GM21423 (cell line): ENCODE measurements around the gene MYT1.

Source experiments
- ATAC-seq: cut with Tn5 transposase; IDR thresholded peaks from one replicate; pipeline ENCODE4 v1.9.1; 2021; ENCODE audit warnings: mild to moderate bottlenecking, moderate library complexity; ENCODE audit not compliant: unreplicated experiment

The MYT1 gene

DNA sequence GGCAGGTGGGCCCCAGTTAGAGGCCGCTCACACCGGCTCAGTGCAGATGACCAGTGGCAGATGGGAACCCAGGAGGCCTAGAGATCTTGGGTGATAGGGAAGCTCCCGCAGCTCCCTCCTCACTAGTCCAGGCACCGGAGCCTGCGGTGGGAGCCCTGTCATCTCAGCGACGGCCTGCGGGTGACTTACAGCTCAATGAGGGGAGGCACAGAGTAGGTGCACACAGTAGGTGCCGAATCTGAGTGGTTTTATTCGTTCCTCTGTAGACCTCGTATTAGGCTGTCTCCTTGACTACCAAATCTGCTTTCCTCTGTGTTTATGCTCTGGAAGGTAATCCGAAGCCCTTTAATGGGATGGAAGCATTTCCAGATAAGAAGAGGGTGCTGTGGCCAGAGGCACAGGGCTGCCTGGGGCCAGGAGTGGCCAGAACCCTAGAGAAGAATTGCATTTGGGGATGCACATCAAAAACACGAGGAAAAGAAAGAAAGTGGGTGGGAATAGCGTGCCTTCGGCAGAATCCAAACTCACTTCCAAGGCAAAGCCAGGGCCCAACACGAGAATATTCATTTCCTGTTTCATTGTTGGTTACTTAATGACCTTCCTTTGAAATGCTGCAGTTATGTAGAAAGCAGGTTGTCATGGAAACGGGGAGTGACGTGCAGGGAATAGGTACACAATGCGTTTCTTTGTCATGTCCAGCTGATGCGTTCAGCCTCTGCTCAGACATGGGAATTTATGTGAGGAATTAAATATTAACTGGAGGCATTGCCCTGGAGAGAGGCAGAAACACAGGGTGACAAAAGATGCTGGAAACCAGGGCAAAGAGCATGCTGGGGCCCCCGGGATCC, 24.7 kb downstream of the MYT1 start:
- ATAC-seq, result no peak

DNA sequence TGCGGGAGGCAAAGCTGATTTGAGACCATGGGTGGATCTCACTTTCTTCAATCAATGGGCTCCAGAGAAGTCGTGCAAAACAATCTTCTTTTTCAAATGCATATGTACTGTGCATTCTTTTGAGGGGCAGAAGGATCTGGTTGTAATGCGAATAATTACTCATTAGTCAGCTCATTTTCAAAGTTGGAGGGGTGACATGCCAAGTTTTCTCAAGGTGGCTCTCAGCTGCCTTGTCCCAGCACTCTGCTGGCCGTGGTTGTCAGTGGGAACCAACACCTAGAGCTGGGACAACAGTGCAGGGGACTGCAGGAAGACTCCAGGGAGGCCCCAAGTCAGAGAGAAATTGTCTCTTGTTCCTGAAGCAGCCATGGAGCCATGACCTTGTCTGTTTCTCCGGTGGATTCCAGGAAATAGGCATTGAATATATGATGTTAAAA, 25.3 kb downstream of the MYT1 start:
- ATAC-seq, result no peak

DNA sequence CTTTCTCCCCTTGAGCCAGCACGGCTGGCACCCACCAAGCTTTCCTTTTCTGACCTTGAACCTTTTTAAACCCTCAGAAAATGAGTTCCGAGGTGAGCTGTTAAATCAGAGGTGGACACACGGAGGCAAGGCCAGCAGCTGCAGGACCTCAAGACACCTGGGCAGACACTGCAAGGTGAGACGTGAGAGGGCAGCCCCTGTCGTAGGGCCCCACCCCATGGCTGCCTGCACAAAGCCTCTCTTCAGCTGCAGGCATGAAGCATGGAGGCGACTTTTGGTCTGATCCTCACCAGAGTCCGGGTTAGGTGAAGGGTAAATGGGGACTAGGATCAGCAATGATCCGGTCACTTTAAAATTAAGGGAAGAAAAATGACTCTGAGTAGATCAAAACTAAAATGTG, 25.7 kb downstream of the MYT1 start:
- ATAC-seq, result no peak

DNA sequence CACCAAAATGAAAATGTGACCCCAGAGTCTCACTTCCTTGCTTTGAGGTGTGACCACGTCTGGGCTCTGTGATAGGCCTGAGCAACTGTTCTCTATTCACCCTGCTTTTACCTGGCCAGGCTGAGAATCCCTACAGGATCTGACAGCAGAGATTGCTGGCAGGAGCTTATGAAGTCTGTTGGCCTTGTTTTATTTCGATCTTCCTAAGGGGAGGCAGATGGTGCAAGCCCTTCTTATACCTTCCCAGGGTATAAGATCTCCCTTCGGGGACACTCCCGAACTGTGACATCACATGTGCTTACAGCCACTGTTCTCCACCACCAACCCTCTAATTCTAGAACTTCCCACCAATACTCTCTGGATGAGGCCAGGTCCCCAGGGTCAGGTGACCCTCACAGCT, 26.8 kb downstream of the MYT1 start:
- no peak for ATAC-seq

DNA sequence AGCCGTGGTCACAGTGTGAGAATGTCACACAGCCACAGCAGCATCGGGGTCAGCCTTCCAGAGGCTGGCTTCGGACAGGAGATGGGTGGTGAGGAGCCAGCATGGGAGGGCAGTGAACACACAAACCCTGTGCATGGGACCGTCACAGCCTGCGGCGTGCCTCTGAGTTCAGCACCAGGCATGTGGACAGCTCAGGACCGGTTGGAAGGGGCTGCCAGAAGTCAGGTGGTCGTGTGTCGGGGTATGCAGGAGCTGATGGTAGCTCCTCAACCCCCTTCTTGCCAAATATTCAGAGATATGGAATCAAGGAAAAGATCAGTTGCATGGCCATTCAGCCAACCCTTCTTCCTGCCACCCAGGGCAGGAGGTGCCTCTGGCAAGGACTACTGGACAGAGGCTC, 28.2 kb downstream of the MYT1 start:
- no peak for ATAC-seq

DNA sequence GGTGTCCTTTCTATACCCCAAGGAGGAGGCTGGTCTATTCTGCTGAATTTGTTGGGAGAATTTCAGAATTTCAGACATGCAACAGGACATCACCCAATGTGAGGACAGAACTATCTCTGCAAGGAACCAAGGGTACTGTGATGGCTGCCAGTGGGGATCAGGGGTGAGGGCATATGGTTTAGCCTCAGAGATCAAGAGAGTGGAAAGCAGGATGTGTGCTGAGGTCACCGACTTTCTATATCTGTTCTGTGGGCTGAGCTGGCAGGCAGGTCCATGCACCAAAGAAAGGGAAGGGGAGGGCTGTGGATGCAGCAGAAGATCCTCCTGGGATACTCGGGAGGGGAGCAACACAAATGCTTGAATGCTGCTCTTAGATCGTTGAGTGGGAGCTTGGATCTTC, 28.8 kb downstream of the MYT1 start:
- no peak for ATAC-seq

DNA sequence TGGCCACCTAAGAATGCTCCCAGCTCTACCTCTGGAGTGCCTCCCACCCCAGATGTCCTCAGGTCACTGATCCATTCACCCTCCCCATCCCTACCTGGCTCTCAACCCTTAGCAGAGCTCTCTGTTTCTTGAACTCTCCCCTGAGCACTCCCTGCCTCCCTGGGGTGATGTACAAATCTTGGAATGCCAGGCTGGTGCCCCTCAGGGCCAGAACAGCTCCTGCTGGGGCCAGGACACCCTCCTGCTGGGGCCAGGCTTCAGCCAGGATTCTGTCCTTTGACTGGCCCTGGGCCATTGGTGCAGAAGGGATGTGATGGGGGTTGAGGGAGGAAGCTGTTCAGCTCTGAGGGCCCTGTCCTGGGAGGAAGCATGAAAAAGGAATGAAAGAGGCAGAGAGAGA, 30.0 kb downstream of the MYT1 start:
- ATAC-seq, result no peak

DNA sequence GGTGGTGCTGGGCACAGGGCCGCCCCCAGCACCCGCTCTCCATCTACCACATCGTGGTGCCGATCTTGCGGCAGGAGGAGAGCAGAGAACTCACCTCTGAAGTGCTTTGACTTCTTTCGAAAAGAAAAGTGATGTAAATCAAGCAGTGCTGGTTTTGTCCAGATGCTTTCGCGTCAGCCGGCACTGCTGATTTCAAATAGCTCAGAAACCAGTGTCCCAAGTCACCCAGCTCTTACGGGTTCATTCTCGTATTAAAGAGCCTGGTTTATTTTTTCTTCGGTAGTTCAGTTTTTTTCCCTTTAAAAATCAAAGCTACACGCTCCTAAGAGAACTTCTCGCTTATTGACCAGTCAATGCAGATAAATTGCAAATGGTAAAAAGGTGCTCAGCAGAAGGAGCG, 32.1 kb downstream of the MYT1 start:
- ATAC-seq, result no peak

DNA sequence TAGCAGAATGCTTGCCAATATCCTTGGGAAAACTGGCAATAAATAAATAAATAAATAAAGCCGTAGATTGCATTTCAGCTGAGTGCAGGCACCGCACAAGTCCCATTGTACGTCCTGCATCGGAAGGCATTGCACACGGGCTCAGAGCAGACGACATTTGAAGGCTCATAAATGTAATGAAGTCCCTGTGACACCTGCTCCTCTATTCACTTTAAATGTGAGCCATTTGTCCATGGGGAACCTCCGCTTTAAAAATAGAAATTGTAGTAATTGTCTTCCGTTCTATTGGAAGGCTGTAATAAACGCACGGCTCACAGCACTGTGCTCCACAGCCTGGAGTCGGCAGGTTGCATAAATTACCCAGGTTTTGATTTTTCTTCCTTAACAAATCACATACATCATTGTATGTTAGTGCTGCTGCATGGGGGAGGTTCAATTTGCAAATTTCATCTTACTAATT, 32.6 kb downstream of the MYT1 start:
- no peak for ATAC-seq

DNA sequence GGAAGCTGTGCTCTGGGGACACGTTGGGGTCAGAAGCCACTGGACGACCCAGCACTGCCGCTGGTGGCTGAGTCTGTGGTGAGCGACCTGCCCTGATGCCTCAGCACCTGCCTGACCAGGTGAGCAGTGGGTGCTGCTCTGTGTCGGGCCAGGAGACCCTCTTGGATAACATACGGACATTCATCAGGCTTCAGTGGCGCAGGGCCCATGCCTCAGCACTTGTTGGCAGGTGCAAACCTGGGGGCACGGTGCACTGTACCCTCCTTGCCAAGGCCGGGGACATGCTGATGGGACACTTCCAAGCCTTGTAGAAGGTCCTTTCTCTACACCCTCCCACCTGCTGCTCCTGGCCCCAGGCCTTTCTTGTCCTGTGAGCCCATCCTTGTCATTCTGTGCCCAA, 34.1 kb downstream of the MYT1 start:
- no peak for ATAC-seq

DNA sequence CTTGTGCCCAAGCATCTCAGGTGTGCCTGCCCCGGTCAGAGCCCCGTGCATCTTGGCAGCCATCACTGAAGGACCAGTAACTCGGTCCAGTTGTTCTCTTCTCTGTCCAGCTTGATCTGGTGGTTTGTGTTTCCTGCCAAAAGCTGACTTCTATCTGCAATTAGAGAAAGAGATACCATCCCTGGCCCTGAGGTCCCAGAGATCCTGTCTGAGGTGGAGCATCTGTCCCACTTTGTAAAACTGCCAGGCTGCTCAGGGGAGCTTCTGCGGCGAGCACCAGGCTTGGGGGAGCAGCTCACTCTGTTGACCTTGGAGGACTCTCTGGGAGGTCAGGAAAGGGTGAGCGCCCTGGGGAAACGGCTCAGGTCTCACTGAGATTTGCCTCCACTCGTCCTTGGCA, 35.1 kb downstream of the MYT1 start:
- ATAC-seq, result no peak

DNA sequence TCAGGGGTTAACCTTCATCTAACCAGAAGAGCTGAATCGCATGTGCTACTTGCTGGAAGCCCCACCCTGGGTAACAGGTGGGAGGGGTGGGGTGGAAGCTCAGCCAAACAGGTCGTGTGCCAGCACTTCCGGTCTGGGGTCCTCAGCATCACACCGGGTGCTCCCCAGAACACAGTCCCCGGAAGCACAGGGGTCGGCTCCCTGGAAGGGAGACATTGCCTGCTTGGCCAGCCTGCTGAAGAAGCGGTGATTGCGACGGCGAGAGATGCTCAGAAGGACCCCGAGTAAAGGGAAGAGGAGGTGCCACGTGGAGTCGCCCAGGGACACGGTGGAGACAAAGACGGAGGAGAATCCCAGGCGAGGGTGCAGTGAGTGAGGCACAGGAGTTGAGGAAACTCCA, 36.5 kb downstream of the MYT1 start:
- no peak for ATAC-seq

DNA sequence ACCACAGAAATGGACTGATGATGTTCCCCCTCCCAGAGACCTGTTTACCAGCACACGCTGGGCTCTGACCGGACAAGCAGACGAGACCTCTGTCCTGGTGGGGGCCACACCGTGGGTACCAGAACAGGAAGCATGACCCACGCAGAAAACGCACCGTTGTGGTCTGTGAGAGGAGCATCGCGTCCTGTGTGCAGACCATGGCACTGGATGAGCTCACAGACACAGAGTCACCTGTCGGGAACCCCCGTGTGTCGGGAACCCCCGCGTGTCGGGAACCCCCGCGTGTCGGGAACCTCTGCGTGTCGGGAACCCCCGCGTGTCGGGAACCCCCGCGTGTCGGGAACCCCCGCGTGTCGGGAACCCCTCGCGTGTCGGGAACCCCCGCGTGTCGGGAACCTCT, 37.4 kb downstream of the MYT1 start:
- no peak for ATAC-seq

DNA sequence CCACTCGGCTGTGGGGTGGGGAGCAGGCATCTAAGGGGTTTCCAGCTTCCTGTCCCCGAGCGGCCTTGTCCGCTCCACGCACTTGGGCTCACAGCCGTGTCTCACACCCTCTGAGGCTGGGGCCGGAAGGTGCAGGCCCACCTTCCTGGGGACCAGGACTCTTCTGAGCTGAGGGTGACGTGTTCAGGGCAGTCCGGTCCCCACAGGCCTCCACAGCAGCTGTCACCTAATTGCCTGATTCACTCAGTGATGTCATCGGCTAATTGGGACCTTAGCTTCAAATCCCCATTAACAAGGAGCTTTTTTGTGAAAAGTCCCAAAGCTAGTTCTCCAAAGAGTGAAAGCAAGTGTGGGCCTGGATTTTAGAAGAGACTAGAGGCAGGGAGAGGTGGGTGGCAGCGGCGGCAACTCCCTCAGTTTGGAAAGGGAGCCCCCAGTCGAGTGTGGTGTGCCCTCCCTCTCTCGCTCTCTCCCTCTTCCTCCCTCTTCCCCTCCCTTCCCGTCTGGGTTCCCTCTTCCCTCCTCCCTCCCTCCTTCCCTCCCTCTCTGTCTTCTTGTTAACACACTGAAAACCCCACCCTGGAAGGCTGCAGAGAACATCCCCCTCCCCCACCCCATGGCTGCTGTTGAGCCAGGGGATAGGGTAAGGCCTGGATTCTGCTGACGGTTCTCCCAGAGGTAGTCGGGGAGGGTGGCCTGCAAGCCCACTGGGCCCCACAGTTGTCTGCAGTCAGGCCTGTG, 39.0 kb downstream of the MYT1 start:
- no peak for ATAC-seq

DNA sequence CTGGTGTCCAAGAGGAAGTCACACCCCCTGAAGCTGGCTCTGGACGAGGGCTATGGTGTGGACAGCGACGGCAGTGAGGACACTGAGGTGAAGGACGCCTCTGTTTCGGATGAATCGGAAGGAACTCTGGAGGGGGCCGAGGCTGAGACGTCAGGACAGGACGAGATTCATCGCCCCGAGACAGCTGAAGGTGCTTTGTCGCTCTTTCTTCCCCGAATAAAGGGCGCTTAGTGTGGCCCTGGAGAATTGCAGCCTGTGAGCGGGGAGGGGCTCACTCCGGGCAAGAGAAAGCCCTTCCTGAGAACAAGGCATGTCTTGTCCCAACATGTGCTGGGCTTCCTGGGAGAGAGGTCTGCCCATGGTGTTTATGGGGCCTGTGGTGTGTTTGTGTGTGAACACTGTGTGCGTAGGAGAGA, 41.4 kb downstream of the MYT1 start:
- ATAC-seq, result no peak

DNA sequence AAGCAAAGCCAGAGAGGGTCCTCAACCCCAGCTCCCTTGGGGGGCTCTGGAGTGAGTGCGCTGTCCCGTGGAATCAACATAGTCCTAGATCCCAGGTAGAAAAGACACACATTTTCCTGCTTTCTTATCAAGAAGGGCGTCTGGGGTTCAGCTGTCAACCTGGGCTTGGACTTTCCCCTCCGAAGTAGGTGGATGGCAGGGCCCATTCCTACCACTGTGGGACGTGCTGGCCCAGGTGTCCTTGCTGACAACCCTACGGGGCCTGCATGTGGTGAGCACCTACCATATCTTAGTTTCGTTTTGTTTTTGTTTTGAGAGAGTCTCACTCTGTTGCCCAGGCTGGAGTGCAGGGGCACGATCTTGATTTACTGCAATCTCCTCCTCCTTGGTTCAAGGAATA, 42.4 kb downstream of the MYT1 start:
- no peak for ATAC-seq

DNA sequence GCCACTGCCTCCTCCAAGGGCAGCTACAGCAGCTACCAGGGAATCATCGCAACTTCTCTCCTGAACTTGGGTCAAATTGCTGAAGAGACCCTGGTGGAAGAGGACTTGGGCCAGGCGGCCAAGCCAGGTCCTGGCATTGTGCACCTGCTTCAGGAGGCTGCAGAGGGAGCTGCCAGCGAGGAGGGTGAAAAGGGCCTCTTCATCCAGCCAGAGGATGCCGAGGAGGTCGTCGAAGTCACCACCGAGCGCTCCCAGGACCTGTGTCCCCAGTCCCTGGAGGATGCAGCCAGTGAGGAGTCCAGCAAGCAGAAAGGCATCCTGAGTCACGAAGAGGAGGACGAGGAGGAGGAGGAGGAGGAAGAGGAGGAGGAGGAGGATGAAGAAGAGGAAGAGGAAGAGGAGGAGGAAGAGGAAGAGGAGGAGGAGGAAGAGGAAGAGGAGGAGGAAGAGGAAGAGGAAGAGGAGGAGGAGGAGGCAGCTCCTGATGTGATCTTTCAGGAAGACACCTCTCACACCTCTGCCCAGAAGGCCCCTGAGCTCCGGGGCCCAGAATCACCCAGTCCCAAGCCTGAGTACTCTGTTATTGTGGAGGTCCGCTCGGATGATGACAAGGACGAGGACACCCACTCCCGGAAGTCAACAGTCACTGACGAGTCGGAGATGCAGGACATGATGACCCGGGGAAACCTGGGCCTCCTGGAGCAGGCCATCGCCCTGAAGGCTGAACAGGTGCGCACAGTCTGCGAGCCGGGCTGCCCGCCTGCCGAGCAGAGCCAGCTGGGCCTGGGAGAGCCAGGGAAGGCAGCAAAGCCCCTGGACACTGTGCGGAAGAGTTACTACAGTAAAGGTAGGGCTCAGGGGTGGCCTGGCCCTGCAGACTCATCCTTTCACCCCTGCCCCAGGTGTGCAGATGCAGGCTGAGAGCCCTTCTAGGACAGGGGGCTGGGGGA, 43.7 kb downstream of the MYT1 start:
- ATAC-seq, result no peak

DNA sequence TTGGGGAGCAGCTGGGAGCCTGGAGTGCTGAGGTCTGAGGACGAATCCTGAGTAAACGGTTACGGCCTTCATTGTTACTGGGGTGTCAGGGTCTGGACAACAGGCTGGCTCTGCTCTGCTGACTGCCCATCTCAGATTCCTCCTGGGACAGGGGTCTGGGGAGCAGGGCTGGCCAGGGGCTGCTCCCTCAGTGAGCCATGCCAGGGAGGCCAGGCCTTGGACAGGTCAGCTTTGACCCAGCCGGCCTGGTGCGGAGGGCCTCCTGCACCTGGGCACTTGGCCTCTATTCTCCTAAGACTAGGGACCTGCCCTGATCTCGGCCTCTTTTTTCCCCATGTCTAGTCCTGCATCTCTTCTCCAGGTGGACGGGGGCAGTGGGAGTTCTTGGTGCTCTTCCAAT, 44.9 kb downstream of the MYT1 start:
- ATAC-seq, result no peak

DNA sequence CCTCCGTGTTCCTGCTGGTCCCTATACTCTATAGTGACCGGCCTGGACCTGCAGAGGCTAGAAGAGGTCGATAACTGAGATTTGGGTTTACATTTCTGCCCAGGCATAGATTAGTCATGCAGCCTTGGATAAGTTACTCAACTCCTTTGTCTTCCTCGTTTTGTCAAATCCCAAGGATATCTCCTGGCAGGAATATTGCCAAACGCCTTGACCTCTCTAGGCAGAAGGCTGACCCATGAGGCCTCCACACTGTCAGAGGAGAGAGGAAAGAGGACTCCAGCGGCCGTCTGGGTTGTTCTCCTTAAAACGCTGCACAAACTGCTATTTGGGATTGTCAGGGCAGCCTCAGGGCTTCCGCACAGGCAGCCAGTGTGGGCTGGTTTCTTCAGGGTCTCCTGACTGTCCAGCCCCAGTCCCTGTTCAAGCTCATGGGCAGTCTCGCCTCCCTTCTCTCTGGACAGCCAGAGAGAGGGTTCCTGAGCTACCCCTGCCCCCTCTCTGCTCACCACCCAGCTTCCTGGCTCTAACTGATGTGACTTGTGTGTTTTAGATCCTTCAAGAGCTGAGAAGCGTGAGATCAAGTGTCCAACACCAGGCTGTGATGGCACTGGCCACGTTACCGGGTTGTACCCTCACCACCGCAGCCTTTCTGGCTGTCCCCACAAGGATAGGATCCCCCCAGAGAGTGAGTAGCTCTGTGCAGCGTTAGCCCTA, 46.6 kb downstream of the MYT1 start:
- ATAC-seq, result no peak

DNA sequence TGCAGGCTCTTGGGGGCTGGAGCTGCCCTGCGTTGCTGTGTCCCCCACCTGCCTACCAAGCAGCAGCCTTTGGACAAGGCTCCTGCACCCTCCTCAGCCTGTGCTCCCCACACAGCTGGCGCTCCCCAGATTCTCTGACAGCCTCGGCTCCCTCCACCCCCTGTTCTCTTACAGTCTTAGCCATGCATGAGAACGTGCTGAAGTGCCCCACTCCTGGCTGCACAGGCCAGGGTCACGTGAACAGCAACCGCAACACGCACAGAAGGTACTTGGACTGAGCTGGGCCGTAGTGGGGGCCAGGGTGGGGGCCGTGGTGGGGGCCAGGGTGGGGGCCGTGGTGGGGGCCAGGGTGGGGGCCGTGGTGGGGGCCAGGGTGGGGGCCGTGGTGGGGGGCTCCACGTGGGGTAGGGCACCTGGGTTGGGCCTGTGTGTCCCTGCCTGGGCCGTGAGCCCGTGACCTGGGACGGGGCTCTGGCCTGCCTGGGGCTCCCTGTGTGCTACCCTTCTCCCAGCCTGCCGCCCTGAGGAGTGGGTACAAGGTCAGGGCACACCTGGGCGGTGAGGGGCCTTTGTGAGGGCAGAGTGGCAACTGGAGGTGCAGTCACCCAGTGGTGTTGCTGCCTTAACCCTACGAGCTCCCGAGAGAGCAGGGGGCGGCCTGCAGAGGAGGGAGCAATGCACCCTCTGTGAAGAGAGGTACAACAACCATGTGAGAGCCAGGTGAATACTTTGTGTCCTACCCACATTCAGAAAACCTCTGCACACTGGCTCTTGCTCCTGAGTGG, 47.8 kb downstream of the MYT1 start:
- ATAC-seq, result no peak
